Smooth muscle cell (in vitro differentiated cells): ENCODE data around the gene HTRA3. TPM values are rescaled to one million over a fixed set of nuclear protein-coding genes. Genes with fewer than 3 reads are reported as not detected.

ENCODE experiments used
- DNase-seq: peaks from one replicate; lab custom pipeline; 2025; ENCODE audit not compliant: unreplicated experiment; lab: John Stamatoyannopoulos, UW
- H2AFZ ChIP-seq: fragments of 200-600 bp; sonication (generic); 2 replicates; pipeline ENCODE4 v1.6.0; 2016; ENCODE audit warnings: antibody characterized with exemption, low read depth, mild to moderate bottlenecking
- H3F3A ChIP-seq: fragments of 200-600 bp; sonication (generic); 2 replicates; pipeline ENCODE4 v1.6.0; 2017; ENCODE audit warnings: antibody characterized with exemption, low read depth
- H3K27ac ChIP-seq: fragments of 200-600 bp; sonication (generic); 2 replicates; pipeline ENCODE4 v1.5.1; 2016; ENCODE audit warnings: low read depth, mild to moderate bottlenecking
- H3K27me3 ChIP-seq: fragments of 200-600 bp; sonication (generic); 2 replicates; pipeline ENCODE4 v1.6.1; 2016; ENCODE audit warnings: low read depth, mild to moderate bottlenecking
- H3K36me3 ChIP-seq: fragments of 200-600 bp; sonication (generic); 2 replicates; pipeline ENCODE4 v1.5.1; 2016; ENCODE audit warnings: low read depth
- H3K4me1 ChIP-seq: fragments of 200-600 bp; sonication (generic); 2 replicates; pipeline ENCODE4 v1.5.1; 2016; ENCODE audit warnings: low read depth
- H3K4me2 ChIP-seq: fragments of 200-600 bp; sonication (generic); 2 replicates; pipeline ENCODE4 v1.6.0; 2016; ENCODE audit warnings: mild to moderate bottlenecking
- H3K4me3 ChIP-seq: fragments of 200-600 bp; sonication (generic); 2 replicates; pipeline ENCODE4 v1.5.1; 2016; ENCODE audit warnings: mild to moderate bottlenecking
- H3K79me2 ChIP-seq: fragments of 200-600 bp; sonication (generic); 2 replicates; pipeline ENCODE4 v1.6.0; 2016; ENCODE audit warnings: low read depth, mild to moderate bottlenecking
- H3K9ac ChIP-seq: fragments of 200-600 bp; sonication (generic); 2 replicates; pipeline ENCODE4 v1.6.0; 2016; ENCODE audit warnings: low read depth
- H3K9me3 ChIP-seq: fragments of 200-600 bp; sonication (generic); replicated peaks from 2 replicates; pipeline ENCODE4 v1.5.1; 2016; ENCODE audit warnings: low read depth
- H4K20me1 ChIP-seq: fragments of 200-600 bp; sonication (generic); 2 replicates; pipeline ENCODE4 v1.6.0; 2016; ENCODE audit warnings: low read depth
- CTCF ChIP-seq: fragments of 200-600 bp; sonication (generic); IDR thresholded peaks from 2 replicates; pipeline ENCODE4 v1.5.1; 2017; ENCODE audit warnings: borderline replicate concordance, mild to moderate bottlenecking, antibody characterized with exemption; ENCODE audit not compliant: insufficient read depth, poor library complexity, severe bottlenecking
- WGBS: methylation state at CpG from one replicate; pipeline ENCODE4 v1.1.7; 2016; ENCODE audit warnings: low lambda C conversion rate; 5-methylcytosine and 5-hydroxymethylcytosine counted together
- polyA plus RNA-seq: library from polyadenylated mRNA; unstranded; fragments of >200 nt; fragmentation: Nextera tagmentation; extraction: Ambion mirVana; gene quantifications from 2 replicates; pipeline ENCODE4 v1.2.1, GENCODE V29; 2016
- total RNA-seq: library from RNA; depleted of rRNA; stranded (reverse); fragments of >200 nt; gene quantifications from 2 replicates; pipeline ENCODE4 v1.2.3, GENCODE V29; 2014

Gene HTRA3
- total and polyA plus RNA-seq, 2 experiments from 2014 or later: 77.7 to 227 TPM

- Histone ChIP-seq H4K20me1 (no peaks in the 10 kb centered on the region), H3K79me2 (no peaks in the 10 kb centered on the region), H3K36me3 (no peaks in the 10 kb centered on the region), H3K9me3 (no peaks in the 10 kb centered on the region), H2AFZ (no peak overlapping the region), H3K4me1 (peaks cover 10% of the 10 kb centered on the region), H3K9ac (no peak overlapping the region), H3K4me2 (no peak overlapping the region), H3K27me3 (no peaks in the 10 kb centered on the region), H3F3A (peaks cover 4% of the 10 kb centered on the region), H3K27ac (no peak overlapping the region), H3K4me3 (no peak overlapping the region)
- 92% methylated on average over 19 of the region's 19 CpGs for WGBS
- TF ChIP-seq CTCF: no peak
- DNase-seq: no peak
Measured at GRCh38 chr4:8350841-8351461, 81.4 kb downstream of the HTRA3 start.

DNA sequence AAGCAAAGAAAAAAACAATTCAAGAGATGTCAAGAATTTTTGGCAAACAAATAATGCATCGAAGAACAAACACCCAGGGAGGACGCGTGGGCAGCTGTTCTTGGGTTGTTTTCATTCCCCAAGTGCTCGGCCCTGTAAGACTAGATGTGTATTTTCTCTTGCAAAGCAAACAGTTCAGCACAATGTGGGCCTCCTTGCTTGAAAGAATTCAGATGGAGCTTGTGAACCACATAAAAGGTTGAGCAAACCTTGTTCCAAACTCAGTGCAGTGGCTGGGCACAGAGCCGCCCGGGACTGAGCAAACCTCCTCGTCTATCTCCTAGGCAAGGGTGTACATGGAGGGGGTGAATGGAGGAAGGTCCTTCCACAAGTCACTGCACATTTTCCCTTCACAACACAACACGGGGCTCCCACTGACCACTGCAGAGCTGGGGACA, 82.4 kb downstream of the HTRA3 start:
- Histone ChIP-seq H3K9ac (no peak overlapping the region), H3K4me3 (no peak overlapping the region), H3K9me3 (no peaks in the 10 kb centered on the region), H3K27ac (no peak overlapping the region), H3K4me1 (peaks cover 10% of the 10 kb centered on the region), H3K79me2 (no peaks in the 10 kb centered on the region), H3K27me3 (no peaks in the 10 kb centered on the region), H3F3A (peaks cover 4% of the 10 kb centered on the region), H3K36me3 (no peaks in the 10 kb centered on the region), H2AFZ (no peak overlapping the region), H4K20me1 (no peaks in the 10 kb centered on the region), H3K4me2 (peak overlapping the region; percentile 13)
- 60% methylated on average over 8 of the region's 8 CpGs for WGBS
- TF ChIP-seq CTCF: no peak
- DNase-seq: no peak

- DNase-seq: no peak
- no peaks in the 10 kb centered on the region for H3K9me3 ChIP-seq
- peaks cover 4% of the 10 kb centered on the region for H3F3A ChIP-seq
- no peaks in the 10 kb centered on the region for H3K36me3 ChIP-seq
- no peaks in the 10 kb centered on the region for H3K79me2 ChIP-seq
- no peak overlapping the region for H3K4me3 ChIP-seq
- no peak for TF ChIP-seq CTCF
- peak overlapping the region; percentile 13 for H3K4me2 ChIP-seq
- H3K27ac ChIP-seq: no peak overlapping the region
- H2AFZ ChIP-seq: no peak overlapping the region
- 79% methylated on average over 20 of the region's 20 CpGs for WGBS
- H3K4me1 ChIP-seq: peaks cover 10% of the 10 kb centered on the region
- H3K27me3 ChIP-seq: no peaks in the 10 kb centered on the region
- H4K20me1 ChIP-seq: no peaks in the 10 kb centered on the region
- H3K9ac ChIP-seq: no peak overlapping the region
Measured at GRCh38 chr4:8352368-8353157, 83.0 kb downstream of the HTRA3 start.
